VCaP (cell line): Measurements from ENCODE around the gene CAMTA1.

ENCODE experiments used
- H3K27ac ChIP-seq: fragments of 450-650 bp; 2 replicates; pipeline ENCODE4 v1.5.1; 2017
- CTCF ChIP-seq: fragments of 450-650 bp; conservative IDR thresholded peaks from 2 replicates; pipeline ENCODE4 v1.5.1; 2017; ENCODE audit warnings: mild to moderate bottlenecking, moderate library complexity

The CAMTA1 gene

GRCh38 chr1:7040969-7041695, 255.9 kb downstream of the CAMTA1 start:
- TF ChIP-seq CTCF = no peak

DNA sequence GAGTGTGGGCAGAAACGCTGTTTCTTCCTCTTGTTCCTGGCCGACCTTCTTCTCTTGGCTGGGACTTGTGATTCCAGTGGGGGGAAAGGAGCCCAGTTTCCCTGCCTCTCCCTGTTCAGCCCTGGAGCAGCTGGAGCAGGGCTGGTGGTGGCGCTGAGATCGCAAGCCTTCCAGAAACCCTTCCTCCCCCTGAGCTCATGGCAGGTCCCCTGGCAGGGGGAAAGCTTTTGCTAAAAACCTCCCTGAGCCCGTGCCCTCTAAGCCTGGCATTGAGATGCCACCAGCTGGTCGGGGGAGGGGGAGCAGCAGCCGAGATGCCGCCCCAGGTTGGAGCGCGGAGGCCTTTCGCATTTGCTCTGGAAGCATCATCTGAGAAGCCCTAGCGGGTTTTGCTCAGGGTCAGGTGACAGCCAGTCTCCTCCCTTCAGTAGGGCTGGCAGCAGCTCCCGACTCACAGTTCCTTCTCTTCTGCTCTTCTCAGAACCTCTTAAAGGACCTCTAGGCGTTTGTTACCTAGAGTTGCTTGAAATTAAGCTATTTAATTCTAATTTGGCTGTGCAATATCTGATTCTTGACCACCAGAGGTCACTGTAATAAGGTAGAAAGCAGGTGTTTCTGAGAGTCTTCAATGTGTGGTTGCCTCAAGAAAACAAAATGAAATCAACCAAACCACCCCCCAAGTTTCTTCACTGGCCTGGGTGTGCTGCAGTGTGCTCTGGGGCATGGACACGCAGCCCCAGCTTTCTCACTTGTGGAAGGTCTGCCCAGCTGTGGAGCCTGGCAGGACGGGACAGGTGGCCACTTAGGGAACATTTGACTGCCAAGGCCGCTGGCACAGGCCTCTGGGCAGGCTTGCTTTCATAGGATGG, 257.3 kb downstream of the CAMTA1 start:
- peak; percentile 85 for TF ChIP-seq CTCF
- no peak overlapping the region for H3K27ac ChIP-seq

More at GRCh38 chr1:7040969-7041695, 255.9 kb downstream of the CAMTA1 start:
- no peak overlapping the region for H3K27ac ChIP-seq

DNA sequence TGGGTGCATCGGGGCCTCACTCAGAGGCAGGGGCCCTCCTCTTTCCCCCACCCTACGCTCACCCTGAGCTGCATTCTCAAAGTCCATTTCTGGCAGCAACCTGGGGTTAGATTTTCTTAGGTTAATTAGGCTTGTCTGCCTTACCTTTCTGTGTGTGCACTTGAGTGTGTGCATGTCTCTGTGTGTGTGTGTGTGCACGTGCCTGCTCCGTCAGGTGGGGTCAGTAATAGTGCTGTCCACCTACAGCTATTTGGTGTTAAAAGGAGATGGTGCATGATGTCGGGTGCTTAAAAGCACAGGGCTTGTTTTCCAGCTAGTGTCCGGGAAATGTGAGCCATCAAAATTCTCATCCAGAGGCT, 257.9 kb downstream of the CAMTA1 start:
- no peak overlapping the region for H3K27ac ChIP-seq
- TF ChIP-seq CTCF = no peak

- H3K27ac ChIP-seq = no peak overlapping the region
These were observed 258.7 kb downstream of the CAMTA1 start for GRCh38 chr1:7043719-7044535.

GRCh38 chr1:7045897-7046296, 260.6 kb downstream of the CAMTA1 start:
- peak overlapping the region; percentile 25; the same call in 1 of the 2 replicates for H3K27ac ChIP-seq
- TF ChIP-seq CTCF = no peak

More at GRCh38 chr1:7043719-7044535, 258.7 kb downstream of the CAMTA1 start:
- no peak for TF ChIP-seq CTCF

DNA sequence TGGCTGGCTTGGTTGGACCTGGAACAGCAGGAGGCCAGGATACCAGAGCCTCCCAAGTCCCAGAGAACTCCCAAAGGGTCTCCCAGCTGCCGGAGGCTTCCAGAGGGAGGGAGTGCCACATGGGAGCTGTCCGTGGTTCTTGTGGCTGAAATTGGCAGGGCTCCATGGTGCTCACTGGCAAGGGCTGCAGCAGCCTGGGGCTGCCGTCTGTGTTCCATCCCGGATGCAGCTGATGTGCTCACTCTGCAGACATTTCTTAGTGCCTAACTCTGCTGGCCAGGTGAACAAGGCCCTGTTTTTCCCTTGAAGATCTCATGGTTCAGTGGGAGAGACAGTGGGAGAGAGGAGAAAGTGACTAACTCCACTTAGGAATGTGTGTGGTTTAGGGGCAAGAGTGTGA, 261.1 kb downstream of the CAMTA1 start:
- peak overlapping the region; percentile 25; the same call in 1 of the 2 replicates for H3K27ac ChIP-seq
- no peak for TF ChIP-seq CTCF

- peak overlapping the region; percentile 25; the same call in 1 of the 2 replicates for H3K27ac ChIP-seq
- TF ChIP-seq CTCF = no peak
These were observed 261.6 kb downstream of the CAMTA1 start for GRCh38 chr1:7046891-7047290.
